ENCODE data around the gene ACSL4.

DNA sequence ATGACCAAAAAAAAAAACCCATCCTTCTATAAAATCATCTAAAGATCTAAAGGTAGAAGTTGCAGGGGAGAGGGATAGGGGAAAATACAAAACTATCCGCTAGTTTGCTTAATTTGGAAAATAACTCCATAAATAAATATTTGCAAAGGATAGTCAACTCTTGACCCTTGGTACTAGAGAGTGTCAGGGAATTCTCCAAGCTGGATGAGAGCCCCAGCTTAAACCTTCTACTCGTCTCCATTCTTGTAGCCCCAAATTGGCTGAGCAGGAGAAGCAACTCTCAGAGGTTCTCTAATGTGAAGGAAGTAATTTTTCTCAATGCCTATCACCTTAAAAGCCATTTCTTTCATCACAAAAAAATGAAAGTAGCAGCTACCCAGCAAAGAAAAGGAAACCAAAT lies 35.2 kb downstream of the ACSL4 start:
- TF ChIP-seq, protein P1, sequence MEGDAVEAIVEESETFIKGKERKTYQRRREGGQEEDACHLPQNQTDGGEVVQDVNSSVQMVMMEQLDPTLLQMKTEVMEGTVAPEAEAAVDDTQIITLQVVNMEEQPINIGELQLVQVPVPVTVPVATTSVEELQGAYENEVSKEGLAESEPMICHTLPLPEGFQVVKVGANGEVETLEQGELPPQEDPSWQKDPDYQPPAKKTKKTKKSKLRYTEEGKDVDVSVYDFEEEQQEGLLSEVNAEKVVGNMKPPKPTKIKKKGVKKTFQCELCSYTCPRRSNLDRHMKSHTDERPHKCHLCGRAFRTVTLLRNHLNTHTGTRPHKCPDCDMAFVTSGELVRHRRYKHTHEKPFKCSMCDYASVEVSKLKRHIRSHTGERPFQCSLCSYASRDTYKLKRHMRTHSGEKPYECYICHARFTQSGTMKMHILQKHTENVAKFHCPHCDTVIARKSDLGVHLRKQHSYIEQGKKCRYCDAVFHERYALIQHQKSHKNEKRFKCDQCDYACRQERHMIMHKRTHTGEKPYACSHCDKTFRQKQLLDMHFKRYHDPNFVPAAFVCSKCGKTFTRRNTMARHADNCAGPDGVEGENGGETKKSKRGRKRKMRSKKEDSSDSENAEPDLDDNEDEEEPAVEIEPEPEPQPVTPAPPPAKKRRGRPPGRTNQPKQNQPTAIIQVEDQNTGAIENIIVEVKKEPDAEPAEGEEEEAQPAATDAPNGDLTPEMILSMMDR (IDR thresholded peaks at IDR 0.05): no peak
- TF ChIP-seq POLR2AphosphoS5 (IDR thresholded peaks at IDR 0.05) (no peak), POLR2A (IDR thresholded peaks at IDR 0.05) (no peak)

Data from prostate gland (tissue), 2 donors.